ENCODE measurements around the gene SMPD2.

Gene SMPD2

GRCh38 chr6:109469591-109470189 lies 29.2 kb downstream of the SMPD2 start:
- H3K4me3 Mint-ChIP-seq, result no peak overlapping the region
- no peaks in the 10 kb centered on the region for H3K4me1 Mint-ChIP-seq
- H3K36me3 Mint-ChIP-seq (ENCODE audit: low read depth), result peaks cover 70% of the 10 kb centered on the region
- H3K27ac Mint-ChIP-seq, result no peak overlapping the region
- no peak for DNase-seq
- H3K9me3 Mint-ChIP-seq, result no peaks in the 10 kb centered on the region
- no peaks in the 10 kb centered on the region for H3K27me3 Mint-ChIP-seq (ENCODE audit: low read depth, poor library complexity)
- no peak for TF ChIP-seq CTCF (IDR thresholded peaks at IDR 0.05)

GRCh38 chr6:109471105-109471810 lies 30.7 kb downstream of the SMPD2 start:
- Mint-ChIP-seq H3K4me1 (no peaks in the 10 kb centered on the region), H3K27me3 (ENCODE audit: low read depth, poor library complexity) (no peaks in the 10 kb centered on the region), H3K27ac (no peak overlapping the region), H3K9me3 (no peaks in the 10 kb centered on the region), H3K36me3 (ENCODE audit: low read depth) (peaks cover 68% of the 10 kb centered on the region), H3K4me3 (no peak overlapping the region)
- DNase-seq, result no peak
- TF ChIP-seq CTCF (IDR thresholded peaks at IDR 0.05), result no peak

- H3K4me3 Mint-ChIP-seq, result no peak overlapping the region
- no peak overlapping the region for H3K27ac Mint-ChIP-seq
- H3K4me1 Mint-ChIP-seq, result peaks cover under 1% of the 10 kb centered on the region
- no peak for DNase-seq
- peaks cover 58% of the 10 kb centered on the region for H3K36me3 Mint-ChIP-seq (ENCODE audit: low read depth)
- no peaks in the 10 kb centered on the region for H3K27me3 Mint-ChIP-seq (ENCODE audit: low read depth, poor library complexity)
- TF ChIP-seq CTCF (IDR thresholded peaks at IDR 0.05), result no peak
- H3K9me3 Mint-ChIP-seq, result no peaks in the 10 kb centered on the region
These were observed 31.8 kb downstream of the SMPD2 start for GRCh38 chr6:109472132-109472995.

GRCh38 chr6:109473120-109473519 lies 32.6 kb downstream of the SMPD2 start:
- Mint-ChIP-seq H3K36me3 (ENCODE audit: low read depth) (peaks cover 55% of the 10 kb centered on the region), H3K4me1 (peaks cover 6% of the 10 kb centered on the region), H3K9me3 (no peaks in the 10 kb centered on the region), H3K4me3 (no peak overlapping the region), H3K27ac (no peak overlapping the region), H3K27me3 (ENCODE audit: low read depth, poor library complexity) (no peaks in the 10 kb centered on the region)
- TF ChIP-seq CTCF (IDR thresholded peaks at IDR 0.05), result no peak
- DNase-seq, result no peak

GRCh38 chr6:109474995-109475394 lies 34.5 kb downstream of the SMPD2 start:
- H3K27me3 Mint-ChIP-seq (ENCODE audit: low read depth, poor library complexity), result no peaks in the 10 kb centered on the region
- no peak for TF ChIP-seq CTCF (IDR thresholded peaks at IDR 0.05)
- H3K27ac Mint-ChIP-seq, result no peak overlapping the region
- H3K36me3 Mint-ChIP-seq (ENCODE audit: low read depth), result peaks cover 60% of the 10 kb centered on the region
- DNase-seq, result no peak
- H3K9me3 Mint-ChIP-seq, result no peaks in the 10 kb centered on the region
- H3K4me1 Mint-ChIP-seq, result peaks cover 22% of the 10 kb centered on the region
- H3K4me3 Mint-ChIP-seq, result no peak overlapping the region

All from nephron progenitor cell (in vitro differentiated cells).